H1 (cell line): Measurements from ENCODE around the gene REPS2. TPM values are rescaled to one million over a fixed set of nuclear protein-coding genes. Genes with fewer than 3 reads are reported as not detected.

Source experiments
- CTCF ChIA-PET: fragments of 300-600 bp; sonication (Branson Sonifier 250); formaldehyde crosslinking; loops from one replicate; lab custom pipeline; 2021; ENCODE audit not compliant: partially characterized antibody; lab: Charles Lee
- POLR2A ChIA-PET: fragments of 300-600 bp; sonication (Branson Sonifier 250); formaldehyde crosslinking; loops from one replicate; lab custom pipeline; 2021; ENCODE audit warnings: inconsistent platforms; ENCODE audit not compliant: partially characterized antibody; lab: Charles Lee
- DNase-seq, 2 experiments: peaks; one replicate each; pipeline versions ENCODE4 v3.0.0 to v3.0.0-alpha.2; 2010 to 2022; ENCODE audit warnings: low spot score in 2 of 2, low read depth in 1 of 2, mixed read lengths in 1 of 2
- FAIRE-seq: peaks from 2 replicates; lab custom pipeline; 2011; peaks lifted over from hg19 to GRCh38; lab: Jason Lieb, UNC
- H2AFZ ChIP-seq: 2 replicates; pipeline ENCODE4 v1.8.1; 2012; ENCODE audit warnings: low read length, inconsistent platforms
- H2AK5ac ChIP-seq: 2 replicates; pipeline ENCODE4 v1.6.1; 2013; ENCODE audit warnings: low read depth, low read length
- H2BK120ac ChIP-seq: replicated peaks from 2 replicates; pipeline ENCODE3; 2013; ENCODE audit warnings: low read depth, low read length, inconsistent platforms
- H2BK12ac ChIP-seq: 2 replicates; pipeline ENCODE4 v1.6.1; 2013; ENCODE audit warnings: low read depth, low read length
- H2BK15ac ChIP-seq: 2 replicates; pipeline ENCODE4 v1.6.1; 2013; ENCODE audit warnings: low read length
- H2BK20ac ChIP-seq: 2 replicates; pipeline ENCODE4 v1.6.1; 2013; ENCODE audit warnings: low read length
- H2BK5ac ChIP-seq: 2 replicates; pipeline ENCODE4 v1.6.1; 2013; ENCODE audit warnings: low read depth, low read length
- H3K14ac ChIP-seq: 2 replicates; pipeline ENCODE4 v1.6.1; 2013; ENCODE audit warnings: inconsistent platforms; ENCODE audit not compliant: insufficient read length
- H3K18ac ChIP-seq: 2 replicates; pipeline ENCODE4 v1.6.1; 2013; ENCODE audit warnings: low read length; ENCODE audit errors: extremely low read depth
- H3K23ac ChIP-seq: 2 replicates; pipeline ENCODE4 v1.6.1; 2013; ENCODE audit warnings: inconsistent platforms; ENCODE audit not compliant: insufficient read length
- H3K23me2 ChIP-seq: 2 replicates; pipeline ENCODE4 v1.6.1; 2013; ENCODE audit warnings: low read depth, low read length
- H3K27ac ChIP-seq: 2 replicates; pipeline ENCODE4 v1.6.1; 2011; ENCODE audit warnings: low read depth, low read length, inconsistent platforms
- H3K27me3 ChIP-seq, 4 experiments: replicated peaks in 1 of 4; 1 replicate in 1 of 4; 2 replicates in 3 of 4; pipeline versions ENCODE4 v1.6.1 to v1.8.1; 2011 to 2013; ENCODE audit warnings: low read length in 3 of 4, mild to moderate bottlenecking in 3 of 4, inconsistent platforms in 2 of 4, mixed read lengths in 2 of 4, moderate library complexity in 1 of 4; ENCODE audit not compliant: control insufficient read depth in 3 of 4, insufficient read depth in 3 of 4; ENCODE audit errors: extremely low read depth in 1 of 4
- H3K36me3 ChIP-seq, 4 experiments: 2 replicates each; pipeline versions ENCODE4 v1.6.1 to v1.8.1; 2011 to 2013; ENCODE audit warnings: mild to moderate bottlenecking in 4 of 4, low read length in 3 of 4, moderate library complexity in 2 of 4, control low read depth in 1 of 4, inconsistent platforms in 1 of 4; ENCODE audit not compliant: insufficient read depth in 4 of 4, control insufficient read depth in 2 of 4
- H3K4ac ChIP-seq: replicated peaks from 2 replicates; pipeline ENCODE3; 2013; ENCODE audit warnings: low read length, low read depth, mixed read lengths, inconsistent platforms; ENCODE audit not compliant: insufficient read length
- H3K4me1 ChIP-seq, 4 experiments: replicated peaks in 1 of 4; 1 replicate in 1 of 4; 2 replicates in 3 of 4; pipeline versions ENCODE4 v1.6.1 to v1.8.1; 2011 to 2013; ENCODE audit warnings: low read length in 3 of 4, inconsistent platforms in 2 of 4, mixed read lengths in 1 of 4; ENCODE audit not compliant: insufficient read depth in 4 of 4, control insufficient read depth in 3 of 4
- H3K4me2 ChIP-seq, 2 experiments: 2 replicates each; pipeline versions ENCODE4 v1.6.1 to v1.8.1; 2011 to 2013; ENCODE audit warnings: low read depth in 2 of 2, low read length in 2 of 2, control low read depth in 1 of 2, inconsistent platforms in 1 of 2, mild to moderate bottlenecking in 1 of 2; ENCODE audit not compliant: insufficient read depth in 1 of 2
- H3K4me3 ChIP-seq, 4 experiments: fragments of 200-600, 300-600 bp in 1 of 4; sonication (generic), shearing (Covaris generic), sonication (Bioruptor Twin) in 1 of 4; 2 replicates each; pipeline versions ENCODE4 v1.5.1 to v1.8.1; 2011 to 2016; ENCODE audit warnings: low read length in 4 of 4, low read depth in 3 of 4, control low read depth in 2 of 4, inconsistent platforms in 2 of 4, mild to moderate bottlenecking in 2 of 4, mixed read lengths in 1 of 4, moderate library complexity in 1 of 4; ENCODE audit not compliant: insufficient read depth in 2 of 4; ENCODE audit errors: extremely low read depth in 1 of 4
- H3K56ac ChIP-seq: replicated peaks from 2 replicates; pipeline ENCODE3; 2013; ENCODE audit warnings: low read depth, mild to moderate bottlenecking, mixed read lengths, low read length, inconsistent platforms; ENCODE audit not compliant: insufficient read length
- H3K79me1 ChIP-seq: 2 replicates; pipeline ENCODE4 v1.6.1; 2013; ENCODE audit warnings: low read depth, low read length, control low read depth
- H3K79me2 ChIP-seq, 2 experiments: 2 replicates each; pipeline versions ENCODE4 v1.6.1 to v1.8.1; 2012 to 2013; ENCODE audit warnings: low read length in 2 of 2, mild to moderate bottlenecking in 2 of 2, inconsistent platforms in 1 of 2; ENCODE audit not compliant: insufficient read depth in 2 of 2, control insufficient read depth in 1 of 2
- H3K9ac ChIP-seq, 4 experiments: replicated peaks in 1 of 4; 1 replicate in 1 of 4; 2 replicates in 3 of 4; pipeline versions ENCODE4 v1.6.1 to v1.8.1; 2011 to 2013; ENCODE audit warnings: low read depth in 3 of 4, low read length in 3 of 4, control low read depth in 2 of 4, mild to moderate bottlenecking in 2 of 4, moderate library complexity in 2 of 4, inconsistent platforms in 1 of 4; ENCODE audit errors: extremely low read depth in 1 of 4
- H3K9me3 ChIP-seq, 2 experiments: 2 replicates each; pipeline versions ENCODE4 v1.6.1 to v1.8.1; 2012 to 2013; ENCODE audit warnings: mild to moderate bottlenecking in 2 of 2, moderate library complexity in 2 of 2, control low read depth in 1 of 2, inconsistent platforms in 1 of 2, low read depth in 1 of 2, low read length in 1 of 2, mixed read lengths in 1 of 2; ENCODE audit not compliant: insufficient read depth in 2 of 2
- H4K20me1 ChIP-seq, 2 experiments: replicated peaks in 1 of 2; 2 replicates each; pipeline versions ENCODE3 to v1.8.1; 2011 to 2013; ENCODE audit warnings: inconsistent platforms in 2 of 2, low read length in 2 of 2, mild to moderate bottlenecking in 1 of 2; ENCODE audit not compliant: insufficient read depth in 2 of 2, control insufficient read depth in 1 of 2
- H4K5ac ChIP-seq: 2 replicates; pipeline ENCODE4 v1.6.1; 2013; ENCODE audit warnings: low read length, low read depth, mixed read lengths, inconsistent platforms; ENCODE audit not compliant: insufficient read length
- H4K8ac ChIP-seq: 2 replicates; pipeline ENCODE4 v1.8.0; 2013; ENCODE audit warnings: mild to moderate bottlenecking, moderate library complexity, low read length, inconsistent platforms; ENCODE audit not compliant: insufficient read depth; ENCODE audit errors: extremely low read depth
- H4K91ac ChIP-seq: replicated peaks from 2 replicates; pipeline ENCODE3; 2013; ENCODE audit warnings: low read length, mixed read lengths, inconsistent platforms; ENCODE audit not compliant: insufficient read length
- CHD1 ChIP-seq: IDR thresholded peaks from 2 replicates; pipeline ENCODE4 v1.6.1; 2012; ENCODE audit warnings: low read depth, low read length, improper control_type of control experiment
- EZH2 ChIP-seq: fragments of 200-600 bp; sonication (generic); IDR thresholded peaks from 2 replicates; pipeline ENCODE4 v1.7.1; 2012; ENCODE audit warnings: low read depth, mild to moderate bottlenecking, moderate library complexity, low read length, inconsistent platforms; ENCODE audit not compliant: severe bottlenecking
- FOSL1 ChIP-seq: IDR thresholded peaks from 2 replicates; pipeline ENCODE4 v1.6.1; 2011; ENCODE audit warnings: mild to moderate bottlenecking, low read depth, low read length, moderate library complexity; ENCODE audit not compliant: insufficient read depth
- HDAC6 ChIP-seq: IDR thresholded peaks from one replicate; pipeline ENCODE4 v1.7.1; 2012; ENCODE audit warnings: low read depth, mild to moderate bottlenecking, inconsistent platforms, low read length, moderate library complexity
- JUN ChIP-seq: IDR thresholded peaks from 2 replicates; pipeline ENCODE4 v1.6.1; 2011; ENCODE audit warnings: low read depth, mild to moderate bottlenecking, improper control_type of control experiment, low read length
- NRF1 ChIP-seq: IDR thresholded peaks from 2 replicates; pipeline ENCODE4 v1.6.1; 2011; ENCODE audit warnings: mild to moderate bottlenecking, low read depth, low read length, improper control_type of control experiment
- RBBP5 ChIP-seq: IDR thresholded peaks from 2 replicates; pipeline ENCODE4 v1.7.1; 2012; ENCODE audit warnings: low read depth, mild to moderate bottlenecking, inconsistent platforms, low read length, moderate library complexity, borderline replicate concordance
- RFX5 ChIP-seq: IDR thresholded peaks from 2 replicates; pipeline ENCODE4 v1.6.1; 2011; ENCODE audit warnings: low read depth, low read length, improper control_type of control experiment, borderline replicate concordance
- SIN3A ChIP-seq, 2 experiments: IDR thresholded peaks in 1 of 2; conservative IDR thresholded peaks in 1 of 2; 2 replicates each; pipeline ENCODE4 v1.6.1; 2011 to 2012; ENCODE audit warnings: low read length in 2 of 2, improper control_type of control experiment in 1 of 2, low read depth in 1 of 2, mild to moderate bottlenecking in 1 of 2
- TAF1 ChIP-seq: IDR thresholded peaks from 2 replicates; pipeline ENCODE4 v1.6.1; 2011; ENCODE audit warnings: mild to moderate bottlenecking, low read depth, low read length
- TAF7 ChIP-seq: optimal IDR thresholded peaks from 2 replicates; pipeline ENCODE3; 2011; ENCODE audit warnings: low read depth, mild to moderate bottlenecking, inconsistent platforms, low read length, moderate library complexity, borderline replicate concordance
- TEAD4 ChIP-seq: IDR thresholded peaks from 2 replicates; pipeline ENCODE4 v1.6.1; 2012; ENCODE audit warnings: low read depth, low read length, inconsistent platforms, mixed read lengths
- WGBS, 2 experiments: shearing (Covaris generic) in 1 of 2; methylation state at CpG; one replicate each; pipeline versions ENCODE4 v1.1.6 to v1.1.7; 2013 to 2015; ENCODE audit warnings: low lambda C conversion rate in 2 of 2, mixed read lengths in 2 of 2, inconsistent platforms in 1 of 2, low coverage in 1 of 2, missing lambda C conversion rate in 1 of 2; ENCODE audit not compliant: insufficient replicate concordance in 2 of 2, insufficient coverage in 1 of 2, insufficient read length in 1 of 2; ENCODE audit errors: extremely low coverage in 1 of 2, missing lambda C conversion rate in 1 of 2; 5-methylcytosine and 5-hydroxymethylcytosine counted together
- polyA plus RNA-seq, 7 experiments: library from polyadenylated mRNA; depleted of rRNA in 3 of 7; stranded (reverse) in 5 of 7; unstranded in 2 of 7; fragments of >200 nt in 5 of 7; fragments of 200-250 nt in 2 of 7; gene quantifications; 1 replicate in 5 of 7; 2 replicates in 1 of 7; 4 replicates in 1 of 7; pipeline versions ENCODE4 v1.2.1 to v1.2.3, GENCODE V29; 2011 to 2013; ENCODE audit warnings: missing spikeins in 2 of 7, mixed read lengths in 2 of 7
- total RNA-seq: library from RNA; stranded (reverse); fragmentation: NEBNext Ultra II Directional; extraction: Animal tissue kit (Norgen Biotek cat#: 25700); gene quantifications from 2 replicates; pipeline ENCODE4 v1.2.1, GENCODE V29; 2021
- TF ChIP-seq, protein P1 (sequence below): IDR thresholded peaks from 2 replicates; pipeline ENCODE4 v1.6.1; 2012; ENCODE audit warnings: inconsistent platforms

REPS2 gene
- total and polyA plus RNA-seq, 2 of the 8 experiments (the other 6 are each of a cell fraction or from before 2014, with no cell fraction given), result 0.79 to 4.3 TPM

DNA sequence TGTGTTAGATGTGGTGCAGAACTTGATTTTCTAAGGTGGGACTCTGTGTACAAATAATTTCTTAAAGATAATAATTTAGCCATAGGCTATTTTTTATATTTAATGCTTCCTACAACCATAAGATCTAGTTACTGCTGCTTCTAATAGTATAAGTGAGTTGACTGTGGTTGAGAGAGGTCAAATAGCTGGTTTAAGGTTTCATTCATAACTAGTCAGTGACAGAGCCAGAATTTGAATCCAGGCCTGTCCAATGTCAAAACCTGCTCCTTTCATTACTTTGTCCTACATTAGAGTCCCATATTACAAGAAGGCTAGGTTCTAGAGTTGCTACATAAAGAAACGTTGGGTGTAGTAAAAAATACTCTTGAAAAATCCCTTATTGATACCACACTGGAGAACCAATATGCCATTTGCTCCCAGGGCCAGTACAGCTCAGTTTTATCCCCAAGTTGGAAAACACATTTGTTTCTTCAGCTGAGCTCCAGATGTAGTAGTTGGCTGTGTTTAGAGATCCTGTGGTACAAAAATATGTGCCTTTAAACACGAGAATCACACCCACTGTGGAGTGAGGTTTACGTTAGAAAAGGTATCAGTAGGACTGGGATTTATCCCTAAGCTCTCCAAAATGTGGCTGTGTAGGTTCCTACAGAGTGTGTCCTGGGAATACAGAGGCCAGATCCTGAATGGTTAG lies 84.3 kb downstream of the REPS2 start:
- Histone ChIP-seq H3K4me1 (no peaks in the 10 kb centered on the region), H2BK12ac (no peak overlapping the region), H4K8ac (no peak overlapping the region), H3K14ac (no peak overlapping the region), H3K4ac (no peak overlapping the region), H3K79me1 (no peaks in the 10 kb centered on the region), H3K27ac (no peak overlapping the region), H4K91ac (no peak overlapping the region), H3K23ac (no peak overlapping the region), H4K5ac (no peak overlapping the region), H4K20me1 (no peaks in the 10 kb centered on the region), H3K4me3 (no peak overlapping the region), H3K18ac (no peak overlapping the region), H2BK20ac (no peak overlapping the region), H3K27me3 (no peaks in the 10 kb centered on the region), H3K79me2 (no peaks in the 10 kb centered on the region), H2BK120ac (no peak overlapping the region), H2AFZ (no peak overlapping the region), H2BK15ac (no peak overlapping the region), H2BK5ac (no peak overlapping the region), H3K23me2 (no peaks in the 10 kb centered on the region), H3K36me3 (no peaks in the 10 kb centered on the region), H2AK5ac (no peak overlapping the region), H3K9ac (no peak overlapping the region), H3K56ac (no peak overlapping the region), H3K4me2 (no peak overlapping the region), H3K9me3 (no peaks in the 10 kb centered on the region)
- ChIA-PET POLR2A (no interaction called here), CTCF (interaction anchor here (0.6 kb wide), 1 partner anchor 565 kb away, joined by 3 read pairs; no protein-coding TSS in a partner anchor)
- 85% methylated on average over 3 of the region's 3 CpGs; no CpG with 5 or more reads in 1 of the 2 experiments for WGBS, 2 experiments
- FAIRE-seq, result no peak
- DNase-seq, result no peak
- TF ChIP-seq NRF1 (no peak), RBBP5 (no peak), TAF7 (no peak), TEAD4 (no peak), EZH2 (no peak), TAF1 (no peak), HDAC6 (no peak), FOSL1 (no peak), JUN (no peak), CHD1 (no peak), SIN3A (conservative IDR thresholded peaks at IDR 0.05 in 1 of 2, IDR thresholded peaks at IDR 0.05 in 1 of 2; ENCODE audit: low read depth in 1 of 2, low read length in 2 of 2) (no peak), RFX5 (no peak)
- TF ChIP-seq, protein P1, sequence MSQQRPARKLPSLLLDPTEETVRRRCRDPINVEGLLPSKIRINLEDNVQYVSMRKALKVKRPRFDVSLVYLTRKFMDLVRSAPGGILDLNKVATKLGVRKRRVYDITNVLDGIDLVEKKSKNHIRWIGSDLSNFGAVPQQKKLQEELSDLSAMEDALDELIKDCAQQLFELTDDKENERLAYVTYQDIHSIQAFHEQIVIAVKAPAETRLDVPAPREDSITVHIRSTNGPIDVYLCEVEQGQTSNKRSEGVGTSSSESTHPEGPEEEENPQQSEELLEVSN, result no peak
